Osteocyte (in vitro differentiated cells): ENCODE results near the gene CAPN13. TPM values are rescaled to one million over a fixed set of nuclear protein-coding genes. Genes with fewer than 3 reads are reported as not detected.

Experiments used
- DNase-seq: peaks from one replicate; pipeline ENCODE4 v3.0.0; 2021; ENCODE audit warnings: mixed read lengths; ENCODE audit not compliant: unreplicated experiment; ENCODE audit errors: extremely low spot score
- H3K27ac Mint-ChIP-seq: one replicate; pipeline ENCODE4 v1.8.0; 2021; ENCODE audit warnings: mild to moderate bottlenecking, mixed read lengths; ENCODE audit not compliant: unreplicated experiment
- H3K27me3 Mint-ChIP-seq: one replicate; pipeline ENCODE4 v1.8.0; 2021; ENCODE audit warnings: mixed read lengths; ENCODE audit not compliant: unreplicated experiment
- H3K36me3 Mint-ChIP-seq: one replicate; pipeline ENCODE4 v1.8.0; 2021; ENCODE audit warnings: mixed read lengths; ENCODE audit not compliant: unreplicated experiment
- H3K4me1 Mint-ChIP-seq: one replicate; pipeline ENCODE4 v1.8.0; 2021; ENCODE audit warnings: mixed read lengths; ENCODE audit not compliant: unreplicated experiment
- H3K4me3 Mint-ChIP-seq: one replicate; pipeline ENCODE4 v1.8.0; 2021; ENCODE audit warnings: mild to moderate bottlenecking, moderate library complexity, mixed read lengths; ENCODE audit not compliant: unreplicated experiment
- H3K9me3 Mint-ChIP-seq: one replicate; pipeline ENCODE4 v1.8.0; 2021; ENCODE audit warnings: mixed read lengths; ENCODE audit not compliant: unreplicated experiment
- CTCF ChIP-seq: fragments of 200-600 bp; sonication (generic); IDR thresholded peaks from 2 replicates; pipeline ENCODE4 v1.5.0; 2021; ENCODE audit warnings: antibody characterized with exemption, mild to moderate bottlenecking, moderate library complexity
- total RNA-seq: library from RNA; stranded (reverse); gene quantifications from 2 replicates; pipeline ENCODE4 v1.2.1, GENCODE V29; 2021

Gene CAPN13
- total RNA-seq, 1 donor from 2014 or later: not detected

- TF ChIP-seq CTCF: no peak
These were observed 16.4 kb downstream of the CAPN13 start for GRCh38 chr2:30790879-30791278.

GRCh38 chr2:30789670-30790210 is 17.5 kb downstream of the CAPN13 start:
- peak; percentile 80 for DNase-seq
- Mint-ChIP-seq H3K9me3 (no peaks in the 10 kb centered on the region), H3K27me3 (peaks cover 24% of the 10 kb centered on the region), H3K36me3 (no peaks in the 10 kb centered on the region), H3K4me3 (no peak overlapping the region), H3K27ac (no peak overlapping the region), H3K4me1 (no peaks in the 10 kb centered on the region)
- no peak for TF ChIP-seq CTCF

More at GRCh38 chr2:30790879-30791278, 16.4 kb downstream of the CAPN13 start:
- H3K4me1 Mint-ChIP-seq: no peaks in the 10 kb centered on the region
- H3K4me3 Mint-ChIP-seq: no peak overlapping the region
- no peak overlapping the region for H3K27ac Mint-ChIP-seq
- H3K9me3 Mint-ChIP-seq: no peaks in the 10 kb centered on the region
- H3K36me3 Mint-ChIP-seq: no peaks in the 10 kb centered on the region
- H3K27me3 Mint-ChIP-seq: peaks cover 24% of the 10 kb centered on the region
- no peak for DNase-seq

- Mint-ChIP-seq H3K9me3 (no peaks in the 10 kb centered on the region), H3K36me3 (no peaks in the 10 kb centered on the region), H3K27me3 (peaks cover 17% of the 10 kb centered on the region), H3K4me3 (no peak overlapping the region), H3K4me1 (no peaks in the 10 kb centered on the region), H3K27ac (no peak overlapping the region)
- TF ChIP-seq CTCF: no peak
- peak; percentile 59 for DNase-seq
These were observed 20.1 kb downstream of the CAPN13 start for GRCh38 chr2:30786923-30787685.

GRCh38 chr2:30784682-30785081 is 22.6 kb downstream of the CAPN13 start:
- TF ChIP-seq CTCF: no peak
- Mint-ChIP-seq H3K36me3 (no peaks in the 10 kb centered on the region), H3K9me3 (no peaks in the 10 kb centered on the region), H3K4me3 (no peak overlapping the region), H3K27me3 (peaks cover 6% of the 10 kb centered on the region), H3K4me1 (no peaks in the 10 kb centered on the region), H3K27ac (no peak overlapping the region)
- DNase-seq: peak; percentile 30

- Mint-ChIP-seq H3K27me3 (peaks cover 2% of the 10 kb centered on the region), H3K4me3 (no peak overlapping the region), H3K9me3 (no peaks in the 10 kb centered on the region), H3K27ac (no peak overlapping the region), H3K4me1 (no peaks in the 10 kb centered on the region), H3K36me3 (no peaks in the 10 kb centered on the region)
- no peak for DNase-seq
- TF ChIP-seq CTCF: no peak
These were observed 25.2 kb downstream of the CAPN13 start for GRCh38 chr2:30781961-30782533.
